K562 (cell line): ENCODE results near the gene C1orf56. TPM values are rescaled to one million over a fixed set of nuclear protein-coding genes. Genes with fewer than 3 reads are reported as not detected.
A peak's percentile ranks its signal among the peaks of the same experiment; 100 is the strongest.

ENCODE experiments used
- AFF4 ChIP-seq: sonication (generic); formaldehyde crosslinking; IDR thresholded peaks from 2 replicates; pipeline ENCODE4 v1.8.0; 2023; ENCODE audit warnings: mild to moderate bottlenecking, missing genetic modification reagents
- ATF6 ChIP-seq: sonication (generic); formaldehyde crosslinking; IDR thresholded peaks from 2 replicates; pipeline ENCODE4 v1.4.0; 2020; ENCODE audit warnings: mild to moderate bottlenecking, missing genetic modification reagents
- E4F1 ChIP-seq: fragments of 250-450 bp; sonication (Bioruptor Pico); IDR thresholded peaks from 2 replicates; pipeline ENCODE4 v1.5.0; 2021; ENCODE audit warnings: mild to moderate bottlenecking, borderline replicate concordance
- ERF ChIP-seq: fragments of 450-650 bp; formaldehyde crosslinking; IDR thresholded peaks from 2 replicates; pipeline ENCODE4 v1.4.0; 2020; ENCODE audit warnings: mild to moderate bottlenecking, mixed read lengths
- HOXB6 ChIP-seq: fragments of 250-450 bp; sonication (Bioruptor Pico); IDR thresholded peaks from 2 replicates; pipeline ENCODE4 v1.5.1; 2022; ENCODE audit warnings: mild to moderate bottlenecking, borderline replicate concordance
- MCM5 ChIP-seq: fragments of 450-650 bp; IDR thresholded peaks from 2 replicates; pipeline ENCODE4 v1.6.1; 2016; ENCODE audit warnings: low read depth
- RBM25 ChIP-seq: fragments of 200-400 bp; formaldehyde crosslinking; IDR thresholded peaks from 2 replicates; pipeline ENCODE4 v1.6.1; 2018; ENCODE audit warnings: low read length, low read depth, moderate library complexity; ENCODE audit not compliant: severe bottlenecking
- SETDB1 ChIP-seq: IDR thresholded peaks from one replicate; pipeline ENCODE4 v1.6.1; 2012; ENCODE audit warnings: low read length, control low read depth, inconsistent platforms
- TSC22D4 ChIP-seq: fragments of 450-650 bp; IDR thresholded peaks from 2 replicates; pipeline ENCODE4 v1.6.1; 2016; ENCODE audit warnings: missing genetic modification characterization, missing biosample characterization, control low read depth
- ZBTB8A ChIP-seq: fragments of 450-650 bp; IDR thresholded peaks from 2 replicates; pipeline ENCODE4 v1.6.1; 2018; ENCODE audit warnings: mild to moderate bottlenecking, moderate library complexity; ENCODE audit not compliant: partially characterized antibody
- ZNF274 ChIP-seq: IDR thresholded peaks from 2 replicates; pipeline ENCODE4 v1.6.1; 2011; ENCODE audit warnings: low read depth, mild to moderate bottlenecking, low read length, moderate library complexity, borderline replicate concordance
- ZNF75A ChIP-seq: fragments of 450-650 bp; formaldehyde crosslinking; IDR thresholded peaks from 2 replicates; pipeline ENCODE4 v1.4.0; 2020; ENCODE audit warnings: mild to moderate bottlenecking
- ZNF76 ChIP-seq: fragments of 250-450 bp; sonication (Bioruptor Pico); IDR thresholded peaks from 2 replicates; pipeline ENCODE4 v1.4.0; 2020; ENCODE audit warnings: mild to moderate bottlenecking, moderate library complexity, borderline replicate concordance
- polyA plus RNA-seq, 8 experiments: library from polyadenylated mRNA; depleted of rRNA in 4 of 8; stranded (reverse) in 5 of 8; unstranded in 3 of 8; fragments of >200 nt; fragmentation: Nextera tagmentation in 2 of 8; fragmentation: Illumina TruSeq in 1 of 8; extraction: Ambion mirVana in 2 of 8; extraction: Trizol in 1 of 8; gene quantifications; 2 replicates each; pipeline versions ENCODE4 v1.2.1 to v1.2.3, GENCODE V29; 2011 to 2014; ENCODE audit warnings: inconsistent platforms in 1 of 8, missing spikeins in 1 of 8
- total RNA-seq, 7 experiments: library from RNA; depleted of rRNA in 6 of 7; stranded (reverse); fragments of >200 nt in 6 of 7; fragmentation: Illumina TruSeq in 2 of 7; extraction: Trizol in 2 of 7; gene quantifications; 2 replicates each; pipeline versions ENCODE4 v1.2.1 to v1.2.3, GENCODE V29; 2011 to 2021; ENCODE audit warnings: low replicate concordance in 1 of 7
- TF ChIP-seq, protein P1 (sequence below): fragments of 450-650 bp; IDR thresholded peaks from 2 replicates; pipeline ENCODE4 v1.6.1; 2016; ENCODE audit warnings: borderline replicate concordance
- TF ChIP-seq, protein P2 (sequence below): sonication (generic); formaldehyde crosslinking; IDR thresholded peaks from 2 replicates; pipeline ENCODE4 v1.9.0; 2022; ENCODE audit warnings: mild to moderate bottlenecking, missing genetic modification reagents

The C1orf56 gene
- total and polyA plus RNA-seq, 9 of the 15 experiments (the other 6 are each of a cell fraction or from before 2014, with no cell fraction given), result 0.18 to 15.7 (median 1.1) TPM

DNA sequence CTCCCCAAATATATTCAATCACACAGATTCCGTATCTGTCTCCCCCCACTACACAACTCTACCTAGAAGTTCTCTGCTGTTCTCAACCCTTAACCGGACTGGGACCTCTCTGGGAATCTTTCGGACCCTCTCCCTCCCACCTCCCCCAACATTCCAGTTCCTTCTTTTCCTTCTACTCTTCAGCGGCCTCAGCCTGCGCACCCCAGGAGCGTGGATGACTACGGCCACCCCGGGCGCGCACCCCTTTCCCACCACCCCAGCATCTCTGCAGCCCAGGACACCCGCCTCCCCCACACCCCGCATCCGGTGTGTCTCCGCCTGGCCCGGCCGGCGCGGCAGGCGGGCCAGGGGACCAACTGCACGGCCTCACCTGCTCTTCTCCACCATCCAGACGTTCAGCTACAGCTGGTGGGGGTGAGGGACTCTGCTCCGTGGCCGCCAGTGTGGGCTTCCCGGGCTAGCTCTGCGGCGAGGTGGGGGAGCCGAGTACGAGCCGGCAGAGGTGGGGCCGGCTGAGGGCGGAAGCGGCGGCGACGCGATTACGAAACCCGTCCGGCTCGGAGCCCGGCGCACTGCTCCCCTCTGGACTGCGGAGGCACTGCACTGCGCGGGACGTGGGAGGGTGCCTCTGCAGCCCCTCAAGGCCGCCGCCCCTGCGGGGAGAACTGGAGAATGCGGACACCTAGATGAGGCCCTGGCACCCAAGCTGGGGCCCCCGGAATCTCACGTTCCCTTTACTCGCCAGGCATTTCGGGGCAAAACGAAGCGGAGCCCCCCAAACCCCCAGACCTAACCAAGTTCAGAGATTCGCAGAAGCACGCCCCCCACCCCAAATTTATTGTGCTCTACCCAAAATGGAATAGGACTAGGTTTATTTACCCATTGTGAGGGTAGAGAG lies 11.8 kb downstream of the C1orf56 start, which contains the start of gene CDC42SE1 (continued):
- TF ChIP-seq AFF4 (CRISPR knock-in tag), result peak; percentile 78
- TF ChIP-seq ERF (CRISPR knock-in tag), result peak; percentile 83; the same call in 1 of the 2 replicates
- no peak for TF ChIP-seq HOXB6 (CRISPR knock-in tag)
- TF ChIP-seq, protein P1, sequence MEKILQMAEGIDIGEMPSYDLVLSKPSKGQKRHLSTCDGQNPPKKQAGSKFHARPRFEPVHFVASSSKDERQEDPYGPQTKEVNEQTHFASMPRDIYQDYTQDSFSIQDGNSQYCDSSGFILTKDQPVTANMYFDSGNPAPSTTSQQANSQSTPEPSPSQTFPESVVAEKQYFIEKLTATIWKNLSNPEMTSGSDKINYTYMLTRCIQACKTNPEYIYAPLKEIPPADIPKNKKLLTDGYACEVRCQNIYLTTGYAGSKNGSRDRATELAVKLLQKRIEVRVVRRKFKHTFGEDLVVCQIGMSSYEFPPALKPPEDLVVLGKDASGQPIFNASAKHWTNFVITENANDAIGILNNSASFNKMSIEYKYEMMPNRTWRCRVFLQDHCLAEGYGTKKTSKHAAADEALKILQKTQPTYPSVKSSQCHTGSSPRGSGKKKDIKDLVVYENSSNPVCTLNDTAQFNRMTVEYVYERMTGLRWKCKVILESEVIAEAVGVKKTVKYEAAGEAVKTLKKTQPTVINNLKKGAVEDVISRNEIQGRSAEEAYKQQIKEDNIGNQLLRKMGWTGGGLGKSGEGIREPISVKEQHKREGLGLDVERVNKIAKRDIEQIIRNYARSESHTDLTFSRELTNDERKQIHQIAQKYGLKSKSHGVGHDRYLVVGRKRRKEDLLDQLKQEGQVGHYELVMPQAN, result peak; percentile 65; the same call in 1 of the 2 replicates
- TF ChIP-seq ZBTB8A, result no peak
- TF ChIP-seq SETDB1, result no peak
- TF ChIP-seq E4F1, result no peak
- TF ChIP-seq, protein P2, sequence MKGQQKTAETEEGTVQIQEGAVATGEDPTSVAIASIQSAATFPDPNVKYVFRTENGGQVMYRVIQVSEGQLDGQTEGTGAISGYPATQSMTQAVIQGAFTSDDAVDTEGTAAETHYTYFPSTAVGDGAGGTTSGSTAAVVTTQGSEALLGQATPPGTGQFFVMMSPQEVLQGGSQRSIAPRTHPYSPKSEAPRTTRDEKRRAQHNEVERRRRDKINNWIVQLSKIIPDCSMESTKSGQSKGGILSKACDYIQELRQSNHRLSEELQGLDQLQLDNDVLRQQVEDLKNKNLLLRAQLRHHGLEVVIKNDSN (CRISPR knock-in tag), result no peak
- TF ChIP-seq ZNF274, result no peak; the same call in 1 of the 2 replicates
- TF ChIP-seq ATF6, result no peak
- TF ChIP-seq ZNF75A, result no peak
- TF ChIP-seq RBM25, result no peak
- TF ChIP-seq TSC22D4 (tag), result no peak
- TF ChIP-seq ZNF76 (CRISPR knock-in tag), result no peak
- no peak for TF ChIP-seq MCM5
